ENCODE data around the gene XRCC3.

Gene XRCC3

DNA sequence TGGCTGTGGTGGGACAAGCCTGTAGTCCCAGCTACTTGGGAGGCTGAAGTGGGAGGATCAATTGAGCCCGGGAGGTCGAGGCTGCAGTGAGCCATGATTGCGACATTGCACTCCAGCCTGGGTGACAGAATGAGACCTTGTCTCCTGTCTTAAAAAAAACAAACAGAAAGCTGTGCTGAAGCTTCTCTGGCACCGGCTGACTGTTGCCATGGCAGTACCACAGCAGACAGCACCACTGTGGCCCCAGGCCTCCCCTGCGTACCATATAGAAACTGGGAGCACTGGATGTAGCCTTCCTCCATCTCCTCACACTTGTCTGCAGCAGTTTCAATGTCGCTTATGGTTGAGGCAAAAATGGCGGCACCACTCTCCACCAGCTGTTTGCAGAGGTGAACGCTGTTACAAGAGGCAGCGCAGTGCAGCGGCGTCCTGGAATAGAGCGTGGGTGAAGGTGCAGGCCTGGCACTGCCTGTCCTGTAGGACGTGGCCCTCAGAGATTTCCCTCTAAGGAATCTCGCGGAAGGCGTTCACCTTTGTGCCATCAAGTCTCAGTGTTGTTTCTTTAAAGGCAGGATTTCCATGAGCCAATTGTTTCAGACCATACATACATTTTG is 22.3 kb upstream of the XRCC3 start:
- no peak for TF ChIP-seq POLR2A (IDR thresholded peaks at IDR 0.05; ENCODE audit: extremely low read depth, insufficient read length)
- TF ChIP-seq, protein P1, sequence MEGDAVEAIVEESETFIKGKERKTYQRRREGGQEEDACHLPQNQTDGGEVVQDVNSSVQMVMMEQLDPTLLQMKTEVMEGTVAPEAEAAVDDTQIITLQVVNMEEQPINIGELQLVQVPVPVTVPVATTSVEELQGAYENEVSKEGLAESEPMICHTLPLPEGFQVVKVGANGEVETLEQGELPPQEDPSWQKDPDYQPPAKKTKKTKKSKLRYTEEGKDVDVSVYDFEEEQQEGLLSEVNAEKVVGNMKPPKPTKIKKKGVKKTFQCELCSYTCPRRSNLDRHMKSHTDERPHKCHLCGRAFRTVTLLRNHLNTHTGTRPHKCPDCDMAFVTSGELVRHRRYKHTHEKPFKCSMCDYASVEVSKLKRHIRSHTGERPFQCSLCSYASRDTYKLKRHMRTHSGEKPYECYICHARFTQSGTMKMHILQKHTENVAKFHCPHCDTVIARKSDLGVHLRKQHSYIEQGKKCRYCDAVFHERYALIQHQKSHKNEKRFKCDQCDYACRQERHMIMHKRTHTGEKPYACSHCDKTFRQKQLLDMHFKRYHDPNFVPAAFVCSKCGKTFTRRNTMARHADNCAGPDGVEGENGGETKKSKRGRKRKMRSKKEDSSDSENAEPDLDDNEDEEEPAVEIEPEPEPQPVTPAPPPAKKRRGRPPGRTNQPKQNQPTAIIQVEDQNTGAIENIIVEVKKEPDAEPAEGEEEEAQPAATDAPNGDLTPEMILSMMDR (IDR thresholded peaks at IDR 0.05; ENCODE audit: low read depth, low read length), result no peak
- TF ChIP-seq, protein P2, sequence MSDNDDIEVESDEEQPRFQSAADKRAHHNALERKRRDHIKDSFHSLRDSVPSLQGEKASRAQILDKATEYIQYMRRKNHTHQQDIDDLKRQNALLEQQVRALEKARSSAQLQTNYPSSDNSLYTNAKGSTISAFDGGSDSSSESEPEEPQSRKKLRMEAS (IDR thresholded peaks at IDR 0.05; ENCODE audit: low read depth, low read length), result no peak
- TF ChIP-seq MYC (IDR thresholded peaks at IDR 0.05; ENCODE audit: low read depth, low read length), result no peak
- DNase-seq (ENCODE audit: low read depth), result no peak
- H3K4me3 ChIP-seq (ENCODE audit: low read depth, low read length), result no peak overlapping the region

DNA sequence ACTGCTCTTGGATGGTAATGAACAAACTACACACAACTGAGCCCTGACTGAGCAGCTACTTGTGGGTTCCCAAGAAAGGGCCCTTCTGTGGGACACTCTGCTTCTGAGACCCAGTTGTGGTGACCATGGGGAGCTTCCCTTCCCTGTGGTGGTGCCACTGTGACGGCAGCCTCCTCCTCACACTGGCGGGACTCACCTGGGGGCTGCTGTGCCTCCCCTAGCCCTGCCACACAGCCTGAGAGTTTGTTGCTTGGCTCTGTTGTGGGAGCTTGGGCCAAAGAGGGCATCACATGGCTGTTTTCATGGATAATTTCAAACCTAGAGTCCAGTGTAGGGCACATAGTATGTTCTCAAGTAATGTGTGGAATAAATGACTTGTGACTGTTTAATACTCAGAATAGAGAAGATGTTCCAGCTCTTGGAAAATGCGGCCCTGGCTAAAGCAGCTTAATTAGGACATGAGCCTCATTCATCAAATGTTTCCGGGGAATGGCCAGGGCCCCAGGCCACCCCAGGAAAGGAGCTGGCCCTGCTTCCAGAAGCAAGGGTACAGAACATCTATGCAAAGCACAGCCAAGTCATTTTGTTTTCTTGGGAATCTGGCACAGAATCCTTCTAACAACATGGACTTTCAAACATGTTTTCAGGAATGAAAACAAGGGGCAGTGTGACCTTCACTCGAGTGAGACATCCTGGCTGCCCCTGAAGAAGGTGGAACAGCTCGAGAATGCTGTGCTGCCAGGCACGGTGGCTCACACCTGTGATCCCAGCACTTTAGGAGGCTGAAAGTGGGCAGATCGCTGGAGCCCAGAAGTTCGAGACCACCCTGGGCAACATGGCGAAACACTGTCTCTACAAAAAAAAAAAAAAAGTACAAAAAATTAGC is 21.5 kb upstream of the XRCC3 start:
- DNase-seq (ENCODE audit: low read depth), result no peak
- no peak overlapping the region for H3K4me3 ChIP-seq (ENCODE audit: low read depth, low read length)
- TF ChIP-seq, protein P1 (IDR thresholded peaks at IDR 0.05; ENCODE audit: low read depth, low read length), result no peak
- TF ChIP-seq MYC (IDR thresholded peaks at IDR 0.05; ENCODE audit: low read depth, low read length), result no peak
- TF ChIP-seq, protein P2 (IDR thresholded peaks at IDR 0.05; ENCODE audit: low read depth, low read length), result no peak
- no peak for TF ChIP-seq POLR2A (IDR thresholded peaks at IDR 0.05; ENCODE audit: extremely low read depth, insufficient read length)

DNA sequence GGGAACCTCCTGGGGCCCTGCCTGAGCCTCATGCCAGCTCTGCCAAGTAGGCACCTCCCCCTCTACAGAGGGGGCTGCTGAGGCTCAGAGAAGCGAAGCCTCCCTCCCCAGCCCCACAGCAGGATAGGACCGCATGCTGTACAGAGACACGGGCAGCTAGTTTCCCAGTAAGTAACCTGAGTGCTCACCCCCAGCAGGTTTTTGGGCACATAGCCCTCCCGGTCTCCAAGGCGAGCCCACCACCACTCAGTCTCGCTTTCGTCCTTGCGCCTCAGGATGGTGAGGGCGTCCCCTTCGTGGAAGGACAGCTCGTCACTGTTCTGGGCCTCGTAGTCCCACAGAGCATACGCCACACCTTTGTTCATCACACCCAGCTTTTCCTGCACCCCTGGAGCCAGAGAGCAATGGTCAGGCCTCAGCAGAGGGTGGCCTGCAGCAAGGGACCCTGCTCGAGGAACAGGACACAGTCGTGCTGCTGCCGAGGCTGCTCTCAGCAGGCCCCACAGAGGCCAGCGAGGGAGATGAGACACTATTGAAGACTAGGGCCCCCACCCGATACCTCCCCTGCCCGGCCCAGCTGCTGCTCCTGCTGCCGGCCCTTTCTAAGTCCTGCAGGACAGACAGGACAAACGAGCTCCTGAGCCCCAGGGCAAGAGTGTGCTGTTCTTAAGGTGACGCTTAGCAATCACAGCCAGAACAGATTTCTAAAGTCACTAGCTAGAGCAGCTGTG is 20.7 kb upstream of the XRCC3 start:
- DNase-seq (ENCODE audit: low read depth), result no peak
- TF ChIP-seq, protein P2 (IDR thresholded peaks at IDR 0.05; ENCODE audit: low read depth, low read length), result no peak
- TF ChIP-seq POLR2A (IDR thresholded peaks at IDR 0.05; ENCODE audit: extremely low read depth, insufficient read length) (no peak), MYC (IDR thresholded peaks at IDR 0.05; ENCODE audit: low read depth, low read length) (no peak)
- TF ChIP-seq, protein P1 (IDR thresholded peaks at IDR 0.05; ENCODE audit: low read depth, low read length), result no peak
- H3K4me3 ChIP-seq (ENCODE audit: low read depth, low read length), result no peak overlapping the region

DNA sequence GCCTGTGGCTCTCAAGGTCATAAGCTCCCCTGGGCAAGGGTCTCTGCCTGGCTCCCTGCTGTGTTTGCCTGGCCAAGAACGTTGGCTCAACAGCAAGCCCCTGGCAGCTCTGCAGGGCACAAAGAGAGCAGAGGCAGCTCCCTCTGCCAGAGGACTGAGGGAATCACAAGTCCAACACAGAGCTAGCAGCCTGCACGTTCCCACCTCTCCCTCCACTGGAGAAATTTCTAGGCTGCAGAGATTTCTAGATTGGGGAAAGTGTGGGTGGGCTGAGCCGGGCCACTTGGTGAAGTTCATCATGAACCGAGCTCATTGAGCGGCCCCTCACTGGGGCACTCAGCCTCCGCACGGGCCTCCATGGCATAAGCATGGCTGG is 20.2 kb upstream of the XRCC3 start:
- no peak overlapping the region for H3K4me3 ChIP-seq (ENCODE audit: low read depth, low read length)
- TF ChIP-seq, protein P1 (IDR thresholded peaks at IDR 0.05; ENCODE audit: low read depth, low read length), result no peak
- TF ChIP-seq MYC (IDR thresholded peaks at IDR 0.05; ENCODE audit: low read depth, low read length), result no peak
- TF ChIP-seq POLR2A (IDR thresholded peaks at IDR 0.05; ENCODE audit: extremely low read depth, insufficient read length), result no peak
- TF ChIP-seq, protein P2 (IDR thresholded peaks at IDR 0.05; ENCODE audit: low read depth, low read length), result no peak
- no peak for DNase-seq (ENCODE audit: low read depth)

DNA sequence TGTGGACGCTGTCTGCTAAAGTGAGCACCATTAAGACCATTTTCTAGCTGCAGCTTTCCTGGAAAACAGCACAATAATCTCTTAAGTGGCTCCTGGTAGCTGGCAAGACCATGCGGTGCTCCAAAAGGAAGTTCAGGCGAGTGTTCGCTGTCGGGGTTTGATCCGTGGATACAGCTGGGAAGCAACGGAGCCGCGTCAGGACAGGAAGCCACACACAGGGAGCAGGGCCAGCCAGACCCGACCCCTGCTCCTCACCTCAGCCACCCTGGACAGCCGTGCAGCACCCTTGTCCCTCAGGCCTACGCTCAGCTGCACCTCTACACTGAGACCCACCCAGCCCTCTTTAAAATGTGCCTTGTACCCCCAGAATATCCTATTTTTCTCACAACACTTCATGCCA is 19.8 kb upstream of the XRCC3 start:
- H3K4me3 ChIP-seq (ENCODE audit: low read depth, low read length), result no peak overlapping the region
- TF ChIP-seq MYC (IDR thresholded peaks at IDR 0.05; ENCODE audit: low read depth, low read length), result no peak
- TF ChIP-seq, protein P2 (IDR thresholded peaks at IDR 0.05; ENCODE audit: low read depth, low read length), result no peak
- TF ChIP-seq POLR2A (IDR thresholded peaks at IDR 0.05; ENCODE audit: extremely low read depth, insufficient read length), result no peak
- TF ChIP-seq, protein P1 (IDR thresholded peaks at IDR 0.05; ENCODE audit: low read depth, low read length), result no peak
- DNase-seq (ENCODE audit: low read depth), result no peak

Data from NB4 (cell line).